ENCODE data around the gene UGT3A2.

UGT3A2 gene, protein sequence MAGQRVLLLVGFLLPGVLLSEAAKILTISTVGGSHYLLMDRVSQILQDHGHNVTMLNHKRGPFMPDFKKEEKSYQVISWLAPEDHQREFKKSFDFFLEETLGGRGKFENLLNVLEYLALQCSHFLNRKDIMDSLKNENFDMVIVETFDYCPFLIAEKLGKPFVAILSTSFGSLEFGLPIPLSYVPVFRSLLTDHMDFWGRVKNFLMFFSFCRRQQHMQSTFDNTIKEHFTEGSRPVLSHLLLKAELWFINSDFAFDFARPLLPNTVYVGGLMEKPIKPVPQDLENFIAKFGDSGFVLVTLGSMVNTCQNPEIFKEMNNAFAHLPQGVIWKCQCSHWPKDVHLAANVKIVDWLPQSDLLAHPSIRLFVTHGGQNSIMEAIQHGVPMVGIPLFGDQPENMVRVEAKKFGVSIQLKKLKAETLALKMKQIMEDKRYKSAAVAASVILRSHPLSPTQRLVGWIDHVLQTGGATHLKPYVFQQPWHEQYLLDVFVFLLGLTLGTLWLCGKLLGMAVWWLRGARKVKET

DNA sequence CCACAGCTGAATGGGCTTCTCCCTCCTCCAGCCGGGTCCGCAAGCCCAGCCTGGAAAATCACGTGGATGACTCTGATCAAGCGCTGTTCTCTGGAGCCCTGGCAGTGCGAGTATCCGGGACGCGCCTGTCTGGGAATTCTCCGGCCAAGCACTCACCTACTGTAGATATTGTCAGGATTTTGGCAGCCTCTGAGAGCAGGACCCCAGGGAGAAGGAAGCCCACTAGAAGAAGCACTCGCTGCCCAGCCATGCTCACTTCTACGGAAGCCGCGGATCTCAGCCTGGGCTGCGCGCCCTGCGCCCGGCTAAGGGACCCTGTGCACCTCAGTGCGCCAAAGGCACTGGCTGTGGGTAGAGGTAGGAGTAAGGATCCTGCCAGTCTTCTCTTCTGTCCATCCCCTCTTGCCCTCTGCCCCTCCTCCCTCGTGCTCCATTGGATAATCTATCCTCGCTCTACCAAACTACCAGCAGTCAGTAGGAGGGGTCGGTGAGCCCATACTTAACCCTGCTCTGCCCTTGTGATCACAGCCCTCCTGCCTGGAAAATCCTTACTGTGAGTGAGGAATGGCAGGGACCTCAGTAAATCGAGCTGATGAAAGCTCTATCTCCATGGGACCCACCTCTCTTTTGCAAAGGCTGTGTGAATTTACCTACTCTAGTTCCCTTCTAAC, at the start of gene UGT3A2:
Gene UGT3A2, minus strand, starts transcription at position 343 of the 671 bp plus-strand sequence. Its CDS starts 93 bp downstream, at position 250.
- no peak for DNase-seq (ENCODE audit: extremely low spot score, insufficient read length, low read depth)
- no peak for FAIRE-seq

DNA sequence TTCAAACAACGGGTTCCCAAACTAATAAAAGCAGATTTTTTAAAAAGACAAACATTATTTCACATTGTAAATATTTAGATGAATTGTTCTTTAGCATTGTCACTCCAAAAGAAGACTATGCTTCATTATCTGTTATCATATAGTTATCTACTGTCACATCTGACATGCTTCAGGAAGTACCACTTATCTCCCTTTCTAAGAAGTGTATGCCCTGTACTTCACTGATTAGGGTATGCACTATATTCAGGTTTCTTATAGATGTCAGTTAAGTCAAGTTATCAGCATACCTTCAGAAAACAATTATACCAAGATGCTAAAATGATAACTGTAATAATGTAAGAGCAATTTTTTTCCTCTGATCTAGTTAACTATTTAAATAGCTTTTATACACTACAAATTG, 44.6 kb upstream of the UGT3A2 start:
- FAIRE-seq (no peak), DNase-seq (ENCODE audit: extremely low spot score, insufficient read length, low read depth) (no peak)

DNA sequence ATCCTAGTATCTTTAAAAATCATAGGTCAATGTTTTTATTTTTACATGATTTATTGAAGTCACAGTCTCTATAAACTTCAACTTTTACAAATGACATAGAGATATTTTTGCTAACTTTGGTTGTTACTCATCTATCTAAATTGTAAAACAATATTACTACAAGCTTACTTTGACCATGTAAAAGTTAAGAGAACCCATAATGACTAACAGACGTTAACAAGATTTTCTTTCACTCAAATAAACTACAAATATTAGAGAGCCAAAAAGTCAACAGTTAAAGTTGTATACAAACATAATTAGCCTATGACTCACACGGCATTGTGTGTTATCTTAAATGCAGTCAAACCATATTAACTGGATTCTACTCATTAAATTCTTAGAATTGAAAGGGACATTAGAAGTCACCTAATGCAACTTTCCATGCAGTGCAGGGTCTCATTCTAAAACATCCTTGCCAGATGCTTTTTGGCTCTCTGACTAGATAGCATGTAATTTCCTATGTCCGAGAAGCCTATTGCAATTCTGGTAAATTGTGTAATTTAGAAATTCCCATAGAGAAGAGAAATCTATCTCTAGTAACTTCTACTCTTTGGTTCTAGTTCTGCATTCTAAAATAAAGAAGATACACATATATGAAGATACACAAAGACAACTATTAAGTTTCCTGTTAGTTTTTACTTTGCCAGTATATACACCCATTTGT, 42.2 kb upstream of the UGT3A2 start:
- no peak for FAIRE-seq
- no peak for DNase-seq (ENCODE audit: extremely low spot score, insufficient read length, low read depth)

DNA sequence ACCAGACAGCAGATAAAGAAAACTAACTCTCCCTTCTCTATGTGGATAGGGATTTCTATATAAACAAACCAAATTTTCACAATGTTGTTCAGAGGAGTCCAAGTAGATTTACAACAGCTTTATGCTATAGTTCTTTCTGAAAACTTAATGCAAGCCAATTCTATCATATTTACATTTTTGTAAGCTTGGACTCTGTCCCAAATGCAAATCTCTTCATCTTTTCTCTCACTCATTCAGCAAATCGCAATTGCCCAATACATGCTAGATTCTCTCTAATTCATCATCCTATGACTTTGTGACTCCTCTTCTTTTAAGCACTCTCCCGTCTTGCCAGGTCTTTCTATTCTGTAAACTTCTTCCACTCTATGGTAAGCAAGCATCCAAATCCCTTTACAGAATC, 39.1 kb upstream of the UGT3A2 start:
- DNase-seq (ENCODE audit: extremely low spot score, insufficient read length, low read depth) = no peak
- no peak for FAIRE-seq

DNA sequence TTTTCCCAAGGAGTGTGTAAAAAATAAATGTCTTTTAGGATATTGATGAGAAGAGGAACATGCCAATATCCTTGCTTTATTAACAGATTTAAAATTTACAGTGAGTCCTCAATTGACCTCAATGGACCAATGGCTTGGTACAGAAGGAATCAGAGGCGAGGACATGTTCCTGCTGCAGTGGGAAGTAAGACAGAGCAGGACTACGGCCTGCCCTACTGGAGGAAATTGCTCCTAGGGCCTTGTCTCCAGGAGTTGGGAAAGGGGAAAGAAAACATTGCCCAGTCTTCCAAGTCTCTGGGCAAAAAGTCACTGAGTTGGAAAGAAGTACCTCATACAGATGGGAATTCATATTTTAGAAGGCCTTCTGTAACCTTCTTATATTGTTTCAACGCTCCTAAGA, 33.1 kb upstream of the UGT3A2 start:
- FAIRE-seq = no peak
- DNase-seq (ENCODE audit: extremely low spot score, insufficient read length, low read depth) = no peak

DNA sequence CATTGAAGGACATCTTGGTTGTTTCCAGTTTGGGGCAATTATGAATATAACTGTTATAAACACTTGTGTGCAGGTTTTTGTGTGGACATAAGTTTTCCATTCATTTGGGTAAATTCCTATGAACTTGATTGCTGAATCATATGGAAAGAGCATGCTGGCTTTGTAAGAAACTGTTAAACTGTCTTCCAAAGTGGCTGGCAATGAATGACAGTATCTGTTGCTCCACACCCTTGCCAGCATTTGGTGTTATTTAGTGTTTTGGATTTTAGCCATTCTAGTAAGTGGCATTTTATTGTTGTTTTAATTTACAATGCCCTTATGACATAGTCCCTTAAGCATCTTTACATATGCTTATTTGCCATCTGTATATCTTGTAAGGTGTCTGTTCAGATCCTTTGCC, 29.8 kb upstream of the UGT3A2 start:
- FAIRE-seq (no peak), DNase-seq (ENCODE audit: extremely low spot score, insufficient read length, low read depth) (no peak)

DNA sequence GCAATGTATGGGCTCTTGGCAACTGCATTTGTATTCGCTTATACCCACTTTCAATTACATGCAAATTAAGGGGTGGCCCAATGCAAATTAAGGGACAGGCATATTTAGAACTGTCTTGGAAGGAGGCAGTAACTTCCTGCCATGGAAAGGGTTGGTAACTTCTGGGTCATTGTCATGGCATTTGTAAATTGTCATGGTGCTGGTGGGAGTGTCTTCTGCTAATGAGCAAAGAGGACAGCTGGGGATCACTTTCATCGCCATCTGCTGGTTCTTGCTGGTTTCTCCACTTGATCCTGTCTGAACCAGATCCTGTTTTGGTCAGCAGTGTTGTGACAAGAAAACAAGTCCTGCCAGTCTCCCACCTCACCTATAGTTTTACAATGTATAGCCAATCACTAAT, 23.3 kb upstream of the UGT3A2 start:
- DNase-seq (ENCODE audit: extremely low spot score, insufficient read length, low read depth) = no peak
- FAIRE-seq = peak; percentile 75

DNA sequence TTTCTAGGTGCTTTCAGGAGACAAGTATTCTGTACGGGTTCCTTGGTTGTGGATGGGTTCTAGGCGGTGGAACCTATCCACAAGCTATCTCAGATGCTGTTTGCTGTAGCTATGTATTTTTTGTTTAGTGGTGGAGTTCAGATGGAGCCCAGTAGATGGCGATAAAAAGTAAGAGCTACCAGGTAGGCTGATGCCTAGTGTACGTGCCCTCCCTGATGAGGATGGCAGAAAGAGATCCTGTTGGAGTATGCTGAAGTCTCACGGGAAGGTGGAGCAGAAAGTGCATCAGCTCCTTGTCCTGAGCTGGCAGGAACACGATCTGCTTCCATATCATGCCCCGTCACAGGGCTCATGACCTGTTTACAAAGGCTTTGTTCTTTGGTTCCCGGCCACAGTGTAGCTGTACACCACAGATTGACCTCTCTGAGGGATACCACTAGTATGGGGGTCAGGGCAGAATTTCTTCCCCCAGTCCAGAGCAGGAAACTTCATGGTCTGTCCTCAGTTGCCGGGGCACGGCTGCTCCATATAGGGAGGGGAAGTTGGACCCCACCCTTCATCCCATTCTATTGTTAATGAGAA, 12.6 kb upstream of the UGT3A2 start:
- FAIRE-seq (peak; percentile 82), DNase-seq (ENCODE audit: extremely low spot score, insufficient read length, low read depth) (peak; percentile 15)

DNA sequence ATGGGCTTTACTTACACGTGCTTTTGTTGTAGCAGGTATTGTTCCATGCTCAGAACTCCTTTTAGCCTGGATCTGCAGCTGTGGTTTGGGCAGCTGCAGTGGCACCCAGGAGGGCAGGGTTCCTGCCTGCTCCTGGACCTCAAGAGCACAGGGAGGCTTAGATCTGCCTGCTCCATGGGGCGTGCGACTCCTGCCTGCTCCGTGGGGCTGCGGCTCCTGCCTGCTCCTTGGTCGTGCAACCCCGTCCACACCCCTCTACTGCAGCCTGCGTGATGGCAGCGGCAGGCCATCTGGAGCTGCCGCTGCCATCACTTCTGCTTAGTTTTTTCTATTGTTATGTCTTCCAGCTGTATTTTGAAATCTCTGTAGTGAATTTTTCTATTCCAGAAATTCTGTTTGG, 11.7 kb upstream of the UGT3A2 start:
- DNase-seq (ENCODE audit: extremely low spot score, insufficient read length, low read depth) (no peak), FAIRE-seq (no peak)

DNA sequence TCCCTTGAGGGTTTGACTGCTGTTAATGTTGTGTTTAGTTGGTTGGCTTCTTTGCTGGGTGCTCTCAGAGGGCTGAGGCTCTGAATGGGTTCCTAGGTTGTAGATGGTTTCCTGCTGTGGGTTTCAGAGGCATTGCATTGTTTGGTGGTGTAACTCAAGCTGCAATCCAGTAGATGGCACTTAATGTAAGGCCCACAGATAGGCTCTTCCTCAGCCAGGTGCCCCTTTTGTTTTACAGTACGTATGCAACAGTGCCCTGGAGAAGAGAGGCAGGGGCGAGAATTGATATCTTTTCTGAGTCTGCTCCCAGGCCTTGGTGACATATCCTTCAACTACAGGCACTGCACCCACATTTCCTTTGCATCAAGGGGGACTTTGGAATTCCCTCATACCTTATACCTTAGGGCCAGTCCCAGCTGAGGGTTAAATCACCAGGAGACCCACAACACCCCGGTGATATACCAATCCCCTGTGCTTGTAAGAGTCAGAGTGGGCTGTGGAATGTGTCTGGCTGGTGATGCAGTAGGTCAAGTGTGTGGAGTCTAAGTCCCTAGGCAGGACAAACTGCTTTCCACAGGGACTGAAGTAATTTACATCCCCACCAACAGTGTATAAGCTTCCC, 7.0 kb upstream of the UGT3A2 start:
- DNase-seq (ENCODE audit: extremely low spot score, insufficient read length, low read depth) = no peak
- peak; percentile 60 for FAIRE-seq

DNA sequence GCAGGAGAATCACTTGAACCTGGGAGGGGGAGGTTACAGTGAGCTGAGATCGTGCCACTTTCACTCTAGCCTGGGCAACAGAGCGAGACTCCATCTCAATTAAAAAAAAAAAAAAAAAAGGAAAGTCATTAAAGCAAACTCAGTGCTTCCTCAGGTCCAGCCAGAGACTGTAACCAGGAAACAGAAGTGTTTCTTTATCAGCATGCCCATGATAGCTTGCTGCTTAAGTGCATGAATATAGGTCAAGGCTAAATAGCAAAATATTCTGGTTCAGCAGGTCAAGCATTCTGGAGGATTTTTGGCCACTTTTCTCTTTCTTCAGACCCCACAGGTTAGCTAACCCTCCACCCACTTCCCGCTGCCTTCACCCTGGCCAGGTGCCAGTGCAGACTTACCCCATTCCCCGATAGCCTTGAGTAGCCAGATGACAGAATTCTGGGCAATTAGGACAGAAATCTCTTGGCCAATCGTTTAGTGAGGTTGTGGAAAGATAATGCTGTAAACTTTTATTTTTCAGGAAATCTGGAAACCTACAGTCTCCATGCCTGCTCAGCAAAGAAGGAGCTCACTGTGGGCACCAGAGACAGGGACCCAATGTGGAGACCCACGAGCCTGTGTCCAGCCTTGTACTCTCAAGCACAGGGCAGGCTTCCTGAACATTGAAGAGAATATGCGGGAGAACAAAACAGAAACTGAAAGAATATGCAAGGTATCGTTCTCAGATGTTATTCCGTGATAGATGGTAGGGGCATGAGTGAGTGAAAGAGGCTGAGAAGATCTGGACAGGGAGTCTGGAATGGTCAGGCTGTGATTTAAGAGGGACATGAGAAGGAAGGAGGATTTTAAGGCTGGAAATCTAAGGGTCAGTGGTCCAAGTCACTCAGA, 4.2 kb upstream of the UGT3A2 start:
- FAIRE-seq (peak; percentile 76), DNase-seq (ENCODE audit: extremely low spot score, insufficient read length, low read depth) (no peak)

DNA sequence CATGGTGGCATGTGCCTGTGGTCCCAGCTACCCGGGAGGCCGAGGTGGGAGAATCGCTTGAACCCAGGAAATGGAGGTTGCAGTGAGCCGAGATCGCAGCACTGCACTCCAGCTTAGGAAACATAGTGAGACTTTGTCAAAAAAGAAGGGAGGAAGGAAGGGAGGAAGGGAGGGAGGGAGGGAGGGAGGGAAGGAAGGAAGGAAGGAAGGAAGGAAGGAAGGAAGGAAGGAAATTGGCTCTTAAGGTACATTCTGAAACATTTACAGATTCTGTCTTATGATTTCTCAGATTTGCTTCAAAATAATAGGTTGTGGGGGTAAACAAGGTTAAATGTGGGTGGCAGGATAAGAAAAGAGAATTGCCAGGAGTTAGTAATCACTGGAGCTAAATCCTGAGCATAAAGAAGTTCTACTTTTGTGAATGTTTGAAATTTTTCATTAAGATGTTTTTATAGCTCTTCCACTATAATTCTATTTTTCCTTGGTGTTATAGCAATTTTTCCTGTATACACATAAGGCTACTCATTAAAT, 2.1 kb upstream of the UGT3A2 start:
- FAIRE-seq (no peak), DNase-seq (ENCODE audit: extremely low spot score, insufficient read length, low read depth) (no peak)

DNA sequence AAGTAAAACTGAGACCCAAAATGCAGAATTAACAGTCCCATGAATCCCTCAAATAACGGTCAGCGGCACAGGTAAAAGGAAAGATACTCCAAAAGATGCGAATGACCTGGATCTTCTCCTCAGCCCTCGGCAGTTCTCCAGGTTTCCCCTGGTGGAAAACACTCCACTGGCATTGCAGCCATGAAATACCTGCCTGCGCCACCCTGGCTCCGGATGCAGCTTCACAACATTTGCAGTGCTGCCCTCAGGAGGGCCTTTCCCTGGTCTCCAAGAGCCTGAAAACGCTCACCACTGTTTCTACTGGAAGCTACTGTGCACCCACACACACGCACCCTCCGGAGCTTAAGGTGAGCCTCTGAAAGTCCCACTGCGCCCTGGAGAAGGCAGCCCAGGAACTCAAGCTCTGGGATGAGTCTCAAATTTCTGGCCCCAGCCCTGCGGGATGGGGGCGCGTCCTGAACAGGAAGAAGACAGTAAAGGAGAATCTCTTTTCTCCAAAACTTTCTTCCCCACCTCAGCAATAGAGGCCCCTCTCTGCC, 612 bp downstream of the UGT3A2 start:
- no peak for FAIRE-seq
- no peak for DNase-seq (ENCODE audit: extremely low spot score, insufficient read length, low read depth)

DNA sequence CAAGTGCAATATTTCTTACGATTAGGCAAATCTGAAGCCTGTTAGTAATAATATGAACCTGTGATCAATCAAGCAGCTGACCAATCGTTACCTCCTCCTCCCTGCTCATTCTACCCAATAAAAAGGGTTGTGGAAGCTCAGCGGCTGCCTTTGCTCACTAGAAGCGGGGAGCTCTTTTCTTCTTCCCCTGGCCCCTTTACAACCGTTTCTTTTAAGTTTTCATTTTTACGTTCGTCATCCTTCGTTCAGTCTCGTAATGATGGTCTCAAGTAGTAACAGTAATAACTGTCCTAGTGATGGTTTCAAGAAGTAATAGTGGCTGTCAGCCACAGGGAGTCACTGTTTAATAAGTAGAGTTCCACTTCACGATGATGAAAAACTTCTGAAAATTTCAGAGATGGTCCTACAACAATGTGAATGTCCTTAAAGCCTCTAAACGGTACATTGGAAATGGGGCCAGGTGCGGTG, 6.2 kb downstream of the UGT3A2 start:
- FAIRE-seq = no peak
- no peak for DNase-seq (ENCODE audit: extremely low spot score, insufficient read length, low read depth)

DNA sequence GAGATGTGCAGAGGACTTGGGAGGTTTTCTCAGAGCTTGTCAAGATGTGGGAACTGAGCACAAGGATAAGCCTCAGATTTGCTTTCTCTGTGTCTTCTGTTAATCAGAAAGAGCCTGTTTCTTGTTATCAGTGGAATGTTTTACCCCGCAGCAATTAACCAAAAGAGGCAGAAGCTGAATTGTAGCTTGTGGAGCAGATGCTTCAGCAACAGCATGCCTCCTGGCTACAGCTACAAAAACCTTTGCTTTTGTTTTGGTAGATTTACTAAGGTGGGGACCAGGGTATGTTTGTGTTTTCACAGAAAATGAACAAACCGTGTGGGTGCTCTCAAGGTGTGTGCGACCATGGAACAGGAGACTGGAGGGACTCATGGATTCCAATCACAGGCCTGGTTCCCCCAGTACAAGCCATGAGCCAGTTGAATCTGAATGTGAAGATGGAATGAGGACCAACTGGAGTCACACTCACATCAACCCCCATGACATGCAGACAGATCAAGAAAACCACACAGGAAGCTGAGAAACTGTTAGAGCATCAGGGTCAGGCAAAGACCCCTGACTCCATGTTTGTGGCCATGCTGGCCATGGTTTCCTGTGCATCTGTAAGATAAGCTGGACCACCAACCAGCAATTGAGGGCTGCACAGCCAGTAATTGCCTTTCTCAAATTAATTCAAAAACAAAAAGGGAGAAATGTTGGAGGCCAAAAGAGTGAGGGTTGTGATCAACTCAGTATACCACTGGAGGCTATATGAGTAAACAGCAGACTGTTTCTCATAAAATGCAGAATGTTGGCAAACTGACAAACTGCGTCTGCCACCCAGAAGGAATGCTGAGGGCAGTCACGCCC, 6.9 kb downstream of the UGT3A2 start:
- no peak for DNase-seq (ENCODE audit: extremely low spot score, insufficient read length, low read depth)
- FAIRE-seq = no peak

DNA sequence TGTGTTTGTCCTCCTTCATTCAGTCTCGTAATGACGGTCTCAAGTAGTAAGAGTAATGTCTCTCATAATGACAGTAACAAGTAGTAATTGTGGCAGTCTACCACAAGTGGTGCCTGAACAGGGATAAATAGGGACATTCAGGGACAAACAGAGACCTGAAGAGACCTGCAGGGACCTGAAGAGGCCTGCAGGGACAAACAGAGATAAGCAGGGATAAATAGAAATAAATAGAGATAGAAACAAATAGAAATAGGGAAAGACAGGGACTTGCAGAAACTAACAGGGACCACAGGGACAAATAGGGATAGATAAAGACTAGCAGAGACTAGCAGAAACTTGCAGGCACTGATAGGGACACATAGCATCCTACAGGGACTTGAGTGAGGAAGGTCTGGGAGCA, 7.9 kb downstream of the UGT3A2 start:
- FAIRE-seq = no peak
- no peak for DNase-seq (ENCODE audit: extremely low spot score, insufficient read length, low read depth)

DNA sequence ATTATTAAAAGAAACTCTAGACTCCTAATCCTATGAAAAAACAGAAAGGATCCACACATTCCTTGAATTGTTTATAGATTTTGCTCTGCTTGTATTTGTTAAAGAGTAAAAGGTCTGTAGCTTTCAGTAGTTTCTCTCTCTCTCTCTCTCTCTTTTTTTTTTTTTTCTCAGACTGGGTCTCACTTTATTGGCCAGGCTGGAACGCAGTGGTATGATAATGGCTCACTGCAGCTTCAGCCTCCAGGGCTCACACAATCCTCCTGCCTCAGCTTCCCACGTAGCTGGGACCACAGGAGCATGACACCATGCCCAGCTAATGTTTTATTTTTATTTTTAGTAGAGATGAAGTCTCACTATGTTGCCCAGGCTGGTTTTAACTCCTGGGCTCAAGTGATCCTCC, 9.3 kb downstream of the UGT3A2 start:
- DNase-seq (ENCODE audit: extremely low spot score, insufficient read length, low read depth) = no peak
- FAIRE-seq = no peak

DNA sequence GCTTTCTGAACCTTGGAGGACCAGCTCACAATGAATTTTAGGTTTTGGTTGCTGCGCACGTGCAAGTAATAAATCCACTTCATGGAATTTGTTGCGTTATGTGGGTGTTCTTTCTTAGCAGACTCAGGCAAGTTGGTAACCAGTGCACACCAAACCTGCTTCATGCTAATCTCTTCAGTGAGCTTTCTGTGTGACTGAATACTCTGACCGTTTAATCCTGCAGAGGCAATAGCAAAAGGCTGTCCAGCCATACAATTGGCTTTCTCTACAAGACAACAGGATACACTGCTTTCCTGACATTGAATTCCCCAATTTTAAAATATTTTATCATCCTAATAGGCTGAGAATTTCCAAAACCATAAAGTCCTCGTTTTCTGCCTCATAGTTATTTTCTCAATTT, 10.3 kb downstream of the UGT3A2 start:
- DNase-seq (ENCODE audit: extremely low spot score, insufficient read length, low read depth) = no peak
- no peak for FAIRE-seq

Measured in GM18507 (cell line).